ENCODE data around the gene KIT. TPM values are rescaled to one million over a fixed set of nuclear protein-coding genes. Genes with fewer than 3 reads are reported as not detected.

Gene KIT
- total RNA-seq, 1 donor from 2014 or later = 8.1 TPM

DNA sequence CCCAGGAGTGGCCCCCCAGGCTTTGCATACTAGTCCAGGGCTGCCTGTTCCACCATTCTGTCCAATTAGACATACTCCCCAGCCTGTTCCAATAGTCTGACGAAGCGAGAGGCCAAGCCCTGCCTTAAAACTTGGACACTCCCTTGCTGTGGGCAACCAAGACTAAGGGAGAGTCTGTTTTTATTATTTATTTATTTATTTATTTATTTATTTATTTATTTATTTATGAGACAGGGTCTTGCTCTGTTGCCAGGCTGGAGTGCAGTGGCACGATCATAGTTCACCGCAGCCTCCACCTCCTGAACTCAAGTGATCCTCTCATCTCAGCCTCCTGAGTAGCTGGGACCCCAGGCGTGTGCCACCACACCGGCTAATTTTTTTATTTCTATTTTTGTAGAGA lies 6.6 kb downstream of the KIT start:
- Histone ChIP-seq H3K4me2 (ENCODE audit: low read length) (no peak overlapping the region), H3K36me3 (ENCODE audit: insufficient read depth, low read length) (no peaks in the 10 kb centered on the region), H3K79me2 (ENCODE audit: insufficient read depth, low read length) (peaks cover 13% of the 10 kb centered on the region), H3K27ac (ENCODE audit: low read depth, low read length) (no peak overlapping the region), H3K4me3 (ENCODE audit: insufficient read depth, low read depth, low read length) (no peak overlapping the region), H3K9me3 (ENCODE audit: insufficient read depth, low read depth, low read length) (no peaks in the 10 kb centered on the region), H3K27me3 (ENCODE audit: insufficient read depth, low read length) (no peaks in the 10 kb centered on the region), H3K4me1 (ENCODE audit: insufficient read depth, low read length) (peaks cover 25% of the 10 kb centered on the region), H4K20me1 (ENCODE audit: insufficient read depth, low read length) (no peaks in the 10 kb centered on the region), H3K9ac (ENCODE audit: low read length) (no peak overlapping the region), H2AFZ (ENCODE audit: low read depth, low read length) (no peak overlapping the region)
- peaks cover 4% of the 10 kb centered on the region for H3K27me3 Mint-ChIP-seq (ENCODE audit: low read depth, unreplicated experiment)
- H3K4me1 Mint-ChIP-seq (ENCODE audit: low read depth, unreplicated experiment) = peaks cover 19% of the 10 kb centered on the region
- no peak overlapping the region for H3K4me3 Mint-ChIP-seq (ENCODE audit: unreplicated experiment)
- DNase-seq (ENCODE audit: low read depth) = no peak
- no peaks in the 10 kb centered on the region for H3K36me3 Mint-ChIP-seq (ENCODE audit: low read depth, unreplicated experiment)
- no peaks in the 10 kb centered on the region for H3K9me3 Mint-ChIP-seq (ENCODE audit: unreplicated experiment)
- no peak for FAIRE-seq
- no peak for TF ChIP-seq EZH2 (IDR thresholded peaks at IDR 0.05; ENCODE audit: insufficient read depth, low read length)
- no peak overlapping the region for H3K27ac Mint-ChIP-seq (ENCODE audit: unreplicated experiment)

DNA sequence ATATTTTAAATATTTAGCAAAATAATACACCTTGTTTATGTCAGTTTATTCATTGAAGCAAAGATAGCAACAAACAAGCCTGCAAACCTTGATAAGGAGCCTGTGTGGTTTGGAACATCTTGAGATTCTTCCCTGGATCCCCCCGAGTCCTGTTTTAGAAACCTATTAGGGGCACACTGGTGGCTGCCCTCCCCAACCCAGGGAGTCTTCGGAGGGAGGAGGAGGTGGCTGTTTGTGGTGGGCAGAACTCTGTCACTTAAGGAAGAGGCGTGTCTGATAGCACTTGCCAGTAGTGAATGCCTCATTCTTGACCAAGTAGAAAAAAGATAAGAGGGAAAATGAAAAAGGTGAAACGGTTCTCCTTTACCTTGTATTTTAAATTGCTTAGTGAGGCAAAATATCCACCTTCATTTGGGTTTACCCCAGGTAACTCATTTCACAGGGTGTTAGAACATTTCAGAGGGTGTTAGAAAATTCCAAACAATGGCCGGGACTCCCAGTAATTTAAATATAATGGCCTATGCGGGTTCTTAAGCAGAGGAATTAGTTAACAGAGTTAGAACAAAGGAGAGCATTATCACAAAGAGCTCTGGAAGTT lies 10.4 kb downstream of the KIT start:
- no peak overlapping the region for H3K27ac Mint-ChIP-seq (ENCODE audit: unreplicated experiment)
- no peak overlapping the region for H3K27ac ChIP-seq (ENCODE audit: low read depth, low read length)
- DNase-seq (ENCODE audit: low read depth) (no peak), FAIRE-seq (no peak)
- H3K36me3 Mint-ChIP-seq (ENCODE audit: low read depth, unreplicated experiment) = no peaks in the 10 kb centered on the region
- no peaks in the 10 kb centered on the region for H3K4me1 ChIP-seq (ENCODE audit: insufficient read depth, low read length)
- no peak overlapping the region for H3K4me3 ChIP-seq (ENCODE audit: insufficient read depth, low read depth, low read length)
- no peak overlapping the region for H3K9ac ChIP-seq (ENCODE audit: low read length)
- H3K79me2 ChIP-seq (ENCODE audit: insufficient read depth, low read length) = peaks cover 7% of the 10 kb centered on the region
- H3K9me3 ChIP-seq (ENCODE audit: insufficient read depth, low read depth, low read length) = no peaks in the 10 kb centered on the region
- H3K36me3 ChIP-seq (ENCODE audit: insufficient read depth, low read length) = no peaks in the 10 kb centered on the region
- no peak for TF ChIP-seq EZH2 (IDR thresholded peaks at IDR 0.05; ENCODE audit: insufficient read depth, low read length)
- TF ChIP-seq, protein P1, sequence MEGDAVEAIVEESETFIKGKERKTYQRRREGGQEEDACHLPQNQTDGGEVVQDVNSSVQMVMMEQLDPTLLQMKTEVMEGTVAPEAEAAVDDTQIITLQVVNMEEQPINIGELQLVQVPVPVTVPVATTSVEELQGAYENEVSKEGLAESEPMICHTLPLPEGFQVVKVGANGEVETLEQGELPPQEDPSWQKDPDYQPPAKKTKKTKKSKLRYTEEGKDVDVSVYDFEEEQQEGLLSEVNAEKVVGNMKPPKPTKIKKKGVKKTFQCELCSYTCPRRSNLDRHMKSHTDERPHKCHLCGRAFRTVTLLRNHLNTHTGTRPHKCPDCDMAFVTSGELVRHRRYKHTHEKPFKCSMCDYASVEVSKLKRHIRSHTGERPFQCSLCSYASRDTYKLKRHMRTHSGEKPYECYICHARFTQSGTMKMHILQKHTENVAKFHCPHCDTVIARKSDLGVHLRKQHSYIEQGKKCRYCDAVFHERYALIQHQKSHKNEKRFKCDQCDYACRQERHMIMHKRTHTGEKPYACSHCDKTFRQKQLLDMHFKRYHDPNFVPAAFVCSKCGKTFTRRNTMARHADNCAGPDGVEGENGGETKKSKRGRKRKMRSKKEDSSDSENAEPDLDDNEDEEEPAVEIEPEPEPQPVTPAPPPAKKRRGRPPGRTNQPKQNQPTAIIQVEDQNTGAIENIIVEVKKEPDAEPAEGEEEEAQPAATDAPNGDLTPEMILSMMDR (IDR thresholded peaks at IDR 0.05; ENCODE audit: insufficient read depth, low read depth, low read length) = no peak
- H3K27me3 ChIP-seq (ENCODE audit: insufficient read depth, low read length) = no peaks in the 10 kb centered on the region
- H3K9me3 Mint-ChIP-seq (ENCODE audit: unreplicated experiment) = peaks cover 2% of the 10 kb centered on the region
- no peak overlapping the region for H2AFZ ChIP-seq (ENCODE audit: low read depth, low read length)
- H4K20me1 ChIP-seq (ENCODE audit: insufficient read depth, low read length) = no peaks in the 10 kb centered on the region
- no peak overlapping the region for H3K4me2 ChIP-seq (ENCODE audit: low read length)
- H3K4me3 Mint-ChIP-seq (ENCODE audit: unreplicated experiment) = no peak overlapping the region
- peaks cover 2% of the 10 kb centered on the region for H3K4me1 Mint-ChIP-seq (ENCODE audit: low read depth, unreplicated experiment)
- H3K27me3 Mint-ChIP-seq (ENCODE audit: low read depth, unreplicated experiment) = peaks cover 3% of the 10 kb centered on the region

DNA sequence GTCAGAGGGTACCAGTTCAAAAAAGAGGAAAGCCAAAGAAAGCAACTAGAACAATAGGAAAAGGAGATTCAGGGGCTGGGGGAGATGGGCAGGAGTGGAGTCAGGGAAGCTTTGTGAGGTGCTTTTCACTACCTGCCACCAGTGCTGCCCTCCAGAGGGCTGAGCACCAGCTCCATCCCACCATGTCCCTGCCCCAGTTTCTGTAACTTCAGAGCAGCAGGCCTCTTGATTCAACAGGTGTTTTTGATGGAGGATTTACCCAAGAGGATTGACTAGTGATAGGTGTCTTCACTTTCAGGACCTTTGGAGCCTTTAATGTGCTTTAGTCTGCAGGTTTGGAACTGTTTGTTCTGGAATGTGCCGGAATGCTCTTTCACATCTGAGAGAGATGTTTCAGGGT lies 12.1 kb downstream of the KIT start:
- Histone ChIP-seq H3K9ac (ENCODE audit: low read length) (no peak overlapping the region), H3K9me3 (ENCODE audit: insufficient read depth, low read depth, low read length) (no peaks in the 10 kb centered on the region), H3K4me3 (ENCODE audit: insufficient read depth, low read depth, low read length) (no peak overlapping the region), H3K79me2 (ENCODE audit: insufficient read depth, low read length) (peaks cover 3% of the 10 kb centered on the region), H3K27ac (ENCODE audit: low read depth, low read length) (no peak overlapping the region), H3K4me2 (ENCODE audit: low read length) (no peak overlapping the region), H4K20me1 (ENCODE audit: insufficient read depth, low read length) (peaks cover 3% of the 10 kb centered on the region), H3K27me3 (ENCODE audit: insufficient read depth, low read length) (no peaks in the 10 kb centered on the region), H2AFZ (ENCODE audit: low read depth, low read length) (no peak overlapping the region), H3K4me1 (ENCODE audit: insufficient read depth, low read length) (no peaks in the 10 kb centered on the region), H3K36me3 (ENCODE audit: insufficient read depth, low read length) (no peaks in the 10 kb centered on the region)
- Mint-ChIP-seq H3K27me3 (ENCODE audit: low read depth, unreplicated experiment) (peaks cover 3% of the 10 kb centered on the region), H3K4me3 (ENCODE audit: unreplicated experiment) (no peak overlapping the region), H3K4me1 (ENCODE audit: low read depth, unreplicated experiment) (peaks cover 2% of the 10 kb centered on the region), H3K9me3 (ENCODE audit: unreplicated experiment) (peaks cover 4% of the 10 kb centered on the region), H3K36me3 (ENCODE audit: low read depth, unreplicated experiment) (peaks cover 1% of the 10 kb centered on the region), H3K27ac (ENCODE audit: unreplicated experiment) (no peak overlapping the region)
- FAIRE-seq (no peak), DNase-seq (ENCODE audit: low read depth) (no peak)
- TF ChIP-seq EZH2 (IDR thresholded peaks at IDR 0.05; ENCODE audit: insufficient read depth, low read length) = no peak
- TF ChIP-seq, protein P1 (IDR thresholded peaks at IDR 0.05; ENCODE audit: insufficient read depth, low read depth, low read length) = no peak

Data from astrocyte (in vitro differentiated cells and primary cell).